DMS53 (cell line): Measurements from ENCODE around the gene GPHA2.

Source experiments
- DNase-seq: peaks from one replicate; lab custom pipeline; 2025; lab: John Stamatoyannopoulos, UW

GPHA2 gene

GRCh38 chr11:64930340-64930739 lies 5.4 kb downstream of the GPHA2 start:
- no peak for DNase-seq

DNA sequence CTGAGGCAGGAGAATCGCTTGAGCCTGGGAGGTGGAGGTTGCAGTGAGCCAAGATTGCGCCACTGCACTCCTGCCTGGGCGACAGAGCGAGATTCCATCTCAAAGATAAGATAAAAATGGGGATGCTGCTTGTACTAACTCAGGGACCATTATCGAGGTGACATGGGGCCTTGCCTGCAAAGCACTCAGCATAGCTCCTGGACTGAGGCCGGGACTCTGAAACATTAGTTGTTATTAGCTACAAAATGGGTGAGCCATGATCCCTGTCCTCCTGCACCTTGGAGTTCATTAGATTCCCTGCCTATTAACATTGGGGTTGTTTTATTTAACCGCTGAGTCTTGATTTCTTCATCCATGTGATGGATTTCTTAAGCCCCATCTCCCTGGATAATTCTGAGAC lies 6.1 kb downstream of the GPHA2 start:
- no peak for DNase-seq

- DNase-seq = no peak
These were observed 6.7 kb downstream of the GPHA2 start for GRCh38 chr11:64928957-64929356.

DNA sequence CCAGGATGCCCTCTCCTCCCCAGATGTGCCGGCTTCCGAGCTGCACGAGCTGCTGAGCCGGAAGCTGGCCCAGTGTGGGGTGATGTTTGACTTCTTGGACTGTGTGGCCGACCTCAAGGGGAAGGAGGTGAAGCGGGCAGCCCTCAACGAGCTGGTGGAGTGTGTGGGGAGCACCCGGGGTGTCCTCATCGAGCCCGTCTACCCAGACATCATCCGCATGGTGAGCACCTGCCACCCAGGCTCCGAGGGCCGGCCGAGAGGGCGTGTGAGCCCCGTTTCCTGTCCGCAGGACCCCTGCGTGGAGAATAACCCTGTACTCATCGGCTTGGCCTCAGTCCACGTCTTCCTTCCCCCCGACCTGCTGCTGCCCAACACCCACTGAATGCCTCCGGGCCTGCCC lies 9.0 kb downstream of the GPHA2 start:
- DNase-seq = no peak

DNA sequence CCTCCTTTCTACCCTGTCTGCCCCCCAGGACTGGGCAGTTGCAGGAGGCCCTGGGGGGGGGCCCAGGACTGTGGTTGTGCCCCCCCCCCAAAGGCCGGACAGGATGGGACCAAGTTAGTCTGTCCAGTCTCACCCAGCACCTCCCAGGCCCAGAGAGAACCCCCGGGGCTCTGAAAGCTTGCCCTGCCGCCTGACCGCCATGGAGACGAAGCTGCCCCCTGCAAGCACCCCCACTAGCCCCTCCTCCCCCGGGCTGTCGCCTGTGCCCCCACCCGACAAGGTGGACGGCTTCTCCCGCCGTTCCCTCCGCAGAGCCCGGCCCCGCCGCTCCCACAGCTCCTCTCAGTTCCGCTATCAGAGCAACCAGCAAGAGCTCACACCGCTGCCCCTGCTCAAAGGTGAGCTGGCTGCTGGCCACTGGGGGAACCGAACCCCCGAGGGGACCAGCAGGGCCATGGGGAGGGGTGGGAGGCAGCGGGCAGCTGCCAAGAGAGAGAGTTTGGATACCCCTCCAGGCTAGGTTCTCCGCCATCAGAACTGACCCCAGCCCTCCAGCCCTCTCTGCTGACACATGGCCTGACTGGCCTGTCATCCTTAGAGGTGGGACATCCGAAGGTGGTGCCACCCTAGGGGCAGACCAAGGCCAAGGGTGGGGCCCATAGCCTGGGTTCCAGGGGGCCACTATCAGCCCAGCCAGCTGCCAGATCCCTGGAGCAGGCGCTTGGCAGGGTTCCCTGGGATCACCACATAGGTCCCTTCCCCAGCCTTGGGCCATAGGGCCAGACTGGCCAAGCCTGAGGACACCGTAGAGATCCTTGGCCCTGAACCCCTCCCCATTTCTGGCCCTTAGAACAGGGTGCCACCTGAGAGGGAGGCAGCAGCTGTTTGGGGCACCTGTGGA lies 9.9 kb downstream of the GPHA2 start:
- DNase-seq = no peak

DNA sequence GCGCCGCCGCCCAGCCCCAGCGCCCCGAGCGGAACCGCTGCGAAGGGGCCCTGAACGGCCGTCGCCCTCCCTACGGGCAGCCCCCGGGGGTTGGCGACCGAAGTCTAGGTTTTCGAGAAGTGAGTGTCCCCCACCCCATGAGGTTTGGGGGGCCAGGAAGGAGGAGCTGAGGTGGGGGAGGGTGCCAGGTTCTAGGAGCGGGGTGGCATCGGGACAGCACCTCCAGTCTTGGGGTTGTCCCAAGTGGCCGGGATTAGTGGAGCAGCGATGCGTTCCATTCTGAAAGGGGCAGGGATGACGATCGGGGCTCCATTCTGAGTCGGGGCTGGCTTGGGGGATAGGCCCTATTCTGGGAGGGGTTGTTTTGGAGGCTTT lies 10.8 kb downstream of the GPHA2 start:
- peak; percentile 55 for DNase-seq

GRCh38 chr11:64923944-64924909 lies 11.5 kb downstream of the GPHA2 start, which contains the start of gene PPP2R5B:
Gene PPP2R5B (plus strand): TSS chr11:64924689. CDS start chr11:64925735, 1,046 bp downstream.
- DNase-seq = peak; percentile 95

DNA sequence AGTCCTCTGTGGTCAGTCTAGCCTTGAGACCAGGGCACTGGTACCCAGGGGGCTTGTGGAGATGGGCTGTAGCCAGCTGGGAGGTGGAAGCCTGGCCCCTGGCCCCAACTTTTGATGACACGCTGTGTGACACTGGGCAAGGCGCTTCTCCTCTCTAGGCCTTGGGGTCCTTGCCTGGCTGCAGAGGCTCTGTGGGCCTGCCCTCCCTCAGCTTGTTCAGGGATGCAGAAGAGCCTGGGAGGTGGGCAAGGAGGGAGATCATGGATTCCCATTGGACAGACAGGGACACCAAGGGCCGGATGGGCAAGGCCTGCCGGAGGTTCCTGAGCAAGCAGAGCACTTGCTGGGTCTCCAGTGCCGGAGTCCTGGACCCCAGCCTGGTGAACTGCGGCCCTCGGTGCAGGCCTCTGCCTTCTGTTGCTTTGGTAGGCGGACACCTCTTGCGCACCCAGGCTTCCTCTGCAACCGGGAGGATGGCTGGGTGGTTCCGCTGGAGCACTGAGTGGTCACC lies 12.5 kb downstream of the GPHA2 start:
- no peak for DNase-seq

DNA sequence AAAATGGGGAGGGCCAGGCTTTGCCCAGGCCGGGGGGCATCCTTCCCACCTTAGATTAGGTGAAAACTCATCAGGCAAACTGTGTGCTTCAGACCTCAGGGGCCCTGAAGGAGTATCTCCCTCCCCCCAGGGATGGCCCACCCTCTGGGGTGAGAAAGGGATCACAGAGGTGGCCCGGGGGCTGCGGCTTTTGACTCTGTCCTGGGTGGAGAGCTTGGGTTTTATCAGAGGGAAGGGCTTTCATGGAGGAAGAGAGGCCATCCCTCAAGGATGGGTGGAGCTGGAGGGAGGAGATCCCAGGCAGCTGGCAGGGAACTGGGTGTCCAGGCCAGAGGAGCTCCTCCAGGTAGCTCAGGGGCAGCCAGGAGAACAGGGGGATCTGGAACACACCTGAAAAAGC lies 14.3 kb downstream of the GPHA2 start:
- DNase-seq = no peak

DNA sequence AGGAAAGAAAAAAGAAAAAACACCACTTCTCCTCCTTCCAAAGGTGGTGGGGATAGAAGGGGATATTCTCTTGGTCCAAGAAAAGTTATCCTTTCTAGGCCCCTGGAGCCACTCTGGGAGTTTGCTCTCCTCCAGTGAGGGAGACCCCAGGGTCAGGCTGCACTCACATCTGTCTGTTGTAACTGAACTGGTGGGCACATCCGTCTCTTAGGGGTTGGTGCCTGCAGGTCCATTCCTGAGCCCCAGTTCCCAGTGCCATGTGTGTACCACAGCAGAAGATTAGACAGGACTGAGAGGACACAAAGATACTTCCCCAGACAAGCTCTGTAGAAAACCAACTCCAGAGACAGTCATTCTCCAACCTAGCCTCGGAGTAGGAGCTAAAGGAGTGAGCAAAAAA lies 15.6 kb downstream of the GPHA2 start:
- DNase-seq = no peak

DNA sequence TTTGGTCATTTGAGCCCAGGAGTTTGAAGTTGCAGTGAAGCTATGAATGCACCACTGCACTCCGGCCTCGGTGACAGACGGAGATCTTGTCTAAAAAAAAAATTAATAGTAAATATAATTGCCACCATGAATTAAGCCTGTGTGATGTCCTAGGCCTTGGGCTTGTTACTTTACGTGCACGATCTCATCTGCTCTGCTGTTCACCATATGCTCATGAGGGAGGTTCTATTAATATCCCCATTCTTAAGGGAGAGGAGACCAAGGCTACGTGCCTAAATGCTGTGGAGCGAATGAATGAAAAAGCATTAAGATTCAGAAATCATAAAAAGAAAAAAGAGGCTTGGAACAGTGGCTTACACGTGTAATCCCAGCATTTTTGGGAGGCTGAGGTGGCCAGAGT lies 16.1 kb downstream of the GPHA2 start:
- DNase-seq = no peak

GRCh38 chr11:64918017-64918416 lies 17.7 kb downstream of the GPHA2 start:
- DNase-seq = no peak

- no peak for DNase-seq
These were observed 18.1 kb downstream of the GPHA2 start for GRCh38 chr11:64917663-64917995.

- DNase-seq = peak; percentile 100
These were observed 18.7 kb downstream of the GPHA2 start, which contains the start of gene ATG2A for GRCh38 chr11:64916775-64917662. Gene ATG2A (minus strand): TSS chr11:64917209. CDS start chr11:64917135, 74 bp downstream.

DNA sequence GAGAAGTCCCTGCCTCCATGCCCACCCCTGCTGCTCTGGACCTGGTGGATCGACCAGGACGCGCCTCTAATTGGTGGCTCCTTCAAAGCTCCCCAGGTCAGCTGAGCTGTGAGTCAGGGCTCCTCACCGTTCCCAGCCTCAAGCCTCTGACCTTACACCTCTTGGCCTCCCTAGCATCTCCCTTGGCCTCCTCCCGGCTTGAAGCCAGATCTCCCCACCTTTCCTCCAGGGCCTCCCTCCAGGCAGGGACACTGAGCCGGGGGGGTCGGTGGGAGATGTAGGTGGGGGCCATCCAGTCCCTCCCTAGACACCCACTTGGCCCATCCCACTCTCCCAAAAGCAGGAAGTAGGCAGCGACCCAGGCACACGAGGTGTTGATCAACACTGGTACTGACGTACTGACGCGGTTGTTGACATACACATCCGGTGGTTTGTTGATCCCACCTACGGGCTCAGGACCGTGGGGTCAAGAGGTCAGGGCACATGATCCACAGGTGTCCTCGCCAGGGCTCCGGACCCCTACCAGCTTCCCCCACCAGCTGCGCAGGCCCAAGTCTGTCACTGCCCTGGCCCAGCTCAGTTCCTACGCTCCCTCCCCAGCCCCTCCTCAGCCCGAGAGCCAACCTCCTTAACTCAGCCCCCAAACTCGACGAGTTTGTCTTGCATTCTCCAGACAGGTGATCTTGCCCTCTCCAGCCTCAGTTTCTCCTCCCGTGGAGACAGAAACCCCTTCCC lies 19.5 kb downstream of the GPHA2 start:
- DNase-seq = peak; percentile 81

DNA sequence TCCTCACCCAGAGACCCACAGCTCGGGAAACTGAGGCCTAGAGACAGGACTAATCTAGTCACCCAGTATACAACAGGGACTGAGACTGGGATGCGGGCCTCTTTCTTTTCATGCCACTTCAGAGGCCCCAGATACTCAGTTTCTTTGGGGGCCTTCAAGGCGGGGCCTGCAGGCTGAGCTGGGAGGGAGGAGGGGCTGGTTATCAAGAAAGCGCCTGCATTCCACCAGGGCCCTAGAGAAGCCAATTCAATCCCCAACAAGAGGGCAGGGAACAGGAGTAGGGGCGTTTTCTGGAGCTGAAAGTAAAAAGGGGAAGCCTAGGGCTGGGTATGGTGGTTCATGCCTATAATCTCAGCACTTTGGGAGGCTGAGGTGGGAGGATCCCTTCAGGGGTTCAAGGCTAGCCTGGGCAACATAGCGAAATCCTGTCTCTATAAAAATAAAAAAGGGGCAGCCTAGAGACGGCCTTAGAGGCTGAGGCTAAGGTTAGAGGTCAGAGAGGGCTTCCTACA lies 20.3 kb downstream of the GPHA2 start:
- no peak for DNase-seq

DNA sequence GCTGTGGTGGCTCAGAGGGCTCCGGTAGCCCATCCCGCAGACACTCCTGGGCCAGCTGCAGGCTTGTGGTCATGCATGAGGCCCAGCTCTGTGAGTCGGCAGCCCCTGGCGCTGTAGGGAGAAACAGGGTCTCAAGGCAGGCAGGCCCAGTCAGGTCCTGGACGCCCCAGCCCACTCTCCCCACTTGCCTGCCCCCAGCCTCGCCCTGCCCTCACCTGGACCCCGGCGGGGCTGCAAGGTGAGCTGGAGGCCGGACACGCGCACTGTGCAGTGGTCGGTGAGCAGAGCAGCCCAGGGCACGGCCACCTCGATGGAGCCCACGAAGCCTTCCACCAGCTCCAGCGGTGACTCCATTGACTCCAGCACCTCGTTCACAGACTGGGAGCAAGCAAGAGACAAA lies 21.6 kb downstream of the GPHA2 start:
- no peak for DNase-seq

DNA sequence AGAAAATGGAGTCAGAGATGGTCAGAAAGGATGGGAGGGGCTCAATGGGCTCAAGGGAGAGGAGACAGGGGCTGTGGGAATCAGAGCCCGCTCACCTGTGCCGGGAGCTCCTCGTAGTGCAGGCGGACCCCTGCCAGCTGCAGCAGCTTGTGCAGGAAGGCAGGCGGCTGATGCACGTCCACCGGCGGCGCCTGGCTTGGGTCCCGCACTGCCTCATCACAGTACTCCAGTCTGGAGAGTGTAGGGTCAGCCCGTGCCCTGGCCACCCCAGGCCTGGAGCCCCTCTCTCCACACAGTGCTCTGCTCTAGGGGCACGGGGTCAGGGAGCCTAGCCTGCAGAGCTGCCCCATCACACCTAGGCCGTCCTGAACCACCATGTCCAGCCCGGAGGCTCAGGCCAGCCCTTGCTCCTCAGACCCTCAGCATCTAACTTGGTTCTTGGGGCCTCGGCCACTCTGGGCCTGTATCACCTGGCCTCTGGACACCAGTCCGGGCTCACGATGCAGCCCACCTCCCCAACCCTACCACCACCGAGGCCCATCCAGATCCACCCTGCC lies 22.4 kb downstream of the GPHA2 start:
- DNase-seq = no peak

DNA sequence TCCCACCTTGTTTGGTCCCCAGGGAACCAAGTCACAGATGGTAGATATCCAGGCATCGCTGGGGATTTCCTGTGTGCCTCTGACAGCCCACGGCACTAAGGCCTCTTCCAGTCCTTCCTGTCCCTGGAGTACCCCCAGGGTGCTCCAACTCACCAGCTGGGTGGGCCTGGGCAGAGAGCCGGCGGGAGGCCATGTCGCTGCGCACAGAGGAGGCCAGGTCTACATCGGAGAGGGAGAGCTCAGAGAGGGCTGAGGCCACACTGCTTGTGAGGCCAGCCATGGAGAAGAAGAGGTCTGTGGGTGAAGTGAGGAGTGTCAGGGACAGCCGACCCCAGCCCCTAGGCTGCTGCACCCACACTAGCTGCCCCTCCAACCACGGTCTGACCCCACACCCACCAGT lies 24.0 kb downstream of the GPHA2 start:
- DNase-seq = no peak

DNA sequence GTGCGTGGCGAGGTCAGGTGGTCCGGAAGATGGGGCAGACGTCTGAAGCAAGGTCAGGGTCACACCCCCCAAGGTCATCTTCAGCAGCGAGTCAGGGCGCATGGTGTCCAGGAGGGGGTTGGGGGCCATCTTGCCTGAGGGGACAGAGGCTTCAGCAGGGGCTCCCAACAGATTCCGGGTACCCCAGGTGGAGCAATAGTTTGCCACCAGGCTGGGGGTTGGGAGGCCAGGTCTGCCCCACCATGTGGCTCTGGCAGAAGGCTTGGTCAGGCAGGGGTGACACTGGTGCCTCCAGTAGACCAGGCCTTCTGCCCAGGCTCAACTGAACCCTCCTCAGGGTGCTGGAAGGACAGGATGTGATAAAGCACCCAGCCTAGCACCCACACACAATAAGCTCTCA lies 24.6 kb downstream of the GPHA2 start:
- DNase-seq = no peak
